H9 (cell line): ENCODE data around the gene BNC1. TPM values are rescaled to one million over a fixed set of nuclear protein-coding genes. Genes with fewer than 3 reads are reported as not detected.

Source experiments
- DNase-seq: peaks from one replicate; pipeline ENCODE4 v3.0.0-alpha.2; 2017
- H2AFZ ChIP-seq: one replicate; pipeline ENCODE4 v1.6.1; 2013; ENCODE audit warnings: mild to moderate bottlenecking, low read length, control low read depth, moderate library complexity
- H2AK5ac ChIP-seq: 2 replicates; pipeline ENCODE4 v1.6.1; 2013; ENCODE audit warnings: low read length, control low read depth, mixed read lengths; ENCODE audit not compliant: insufficient read length
- H2BK120ac ChIP-seq: one replicate; pipeline ENCODE4 v1.6.1; 2013; ENCODE audit warnings: low read depth, mild to moderate bottlenecking, low read length, control low read depth, inconsistent platforms; ENCODE audit not compliant: poor library complexity, severe bottlenecking
- H2BK12ac ChIP-seq: 2 replicates; pipeline ENCODE4 v1.6.1; 2013; ENCODE audit warnings: low read length, control low read depth, mixed read lengths, low read depth; ENCODE audit not compliant: insufficient read length
- H2BK15ac ChIP-seq: 2 replicates; pipeline ENCODE4 v1.6.1; 2013; ENCODE audit warnings: low read depth, low read length, control low read depth
- H2BK20ac ChIP-seq: one replicate; pipeline ENCODE4 v1.6.1; 2013; ENCODE audit warnings: low read depth, mild to moderate bottlenecking, low read length, control low read depth, inconsistent platforms; ENCODE audit not compliant: poor library complexity, severe bottlenecking
- H2BK5ac ChIP-seq: 2 replicates; pipeline ENCODE4 v1.6.1; 2013; ENCODE audit warnings: low read length, control low read depth, mixed read lengths; ENCODE audit not compliant: insufficient read length
- H3K14ac ChIP-seq: 2 replicates; pipeline ENCODE4 v1.6.1; 2013; ENCODE audit warnings: low read length, control low read depth; ENCODE audit not compliant: insufficient read depth
- H3K18ac ChIP-seq: 2 replicates; pipeline ENCODE4 v1.6.1; 2013; ENCODE audit warnings: low read depth, mild to moderate bottlenecking, mixed read lengths, low read length, control low read depth; ENCODE audit not compliant: insufficient read length
- H3K23ac ChIP-seq: 2 replicates; pipeline ENCODE4 v1.6.1; 2013; ENCODE audit warnings: low read length, control low read depth, mixed read lengths, low read depth; ENCODE audit not compliant: insufficient read length
- H3K23me2 ChIP-seq: 2 replicates; pipeline ENCODE4 v1.6.1; 2013; ENCODE audit warnings: low read depth, mild to moderate bottlenecking, mixed read lengths, low read length, control low read depth; ENCODE audit not compliant: insufficient read length, poor library complexity, severe bottlenecking
- H3K27ac ChIP-seq: 2 replicates; pipeline ENCODE4 v1.5.1; 2013; ENCODE audit warnings: low read length, control low read depth, mixed read lengths, low read depth; ENCODE audit not compliant: insufficient read length
- H3K27me3 ChIP-seq: 2 replicates; pipeline ENCODE4 v1.6.1; 2013; ENCODE audit warnings: low read length, control low read depth, inconsistent platforms; ENCODE audit not compliant: insufficient read depth
- H3K4ac ChIP-seq: 2 replicates; pipeline ENCODE4 v1.6.1; 2013; ENCODE audit warnings: low read depth, mild to moderate bottlenecking, control low read depth, inconsistent platforms, low read length, moderate library complexity
- H3K4me1 ChIP-seq: 2 replicates; pipeline ENCODE4 v1.6.1; 2013; ENCODE audit warnings: low read length, control low read depth, inconsistent platforms; ENCODE audit not compliant: insufficient read depth
- H3K4me2 ChIP-seq: 2 replicates; pipeline ENCODE4 v1.6.1; 2013; ENCODE audit warnings: low read length, control low read depth, mixed read lengths; ENCODE audit not compliant: insufficient read length, insufficient read depth
- H3K56ac ChIP-seq: 2 replicates; pipeline ENCODE4 v1.6.1; 2013; ENCODE audit warnings: low read depth, mild to moderate bottlenecking, mixed read lengths, low read length, control low read depth; ENCODE audit not compliant: insufficient read length
- H3K79me1 ChIP-seq: 2 replicates; pipeline ENCODE4 v1.6.1; 2013; ENCODE audit warnings: low read depth, mild to moderate bottlenecking, moderate library complexity, low read length, control low read depth, inconsistent platforms; ENCODE audit not compliant: insufficient read depth, poor library complexity, severe bottlenecking
- H3K79me2 ChIP-seq: 2 replicates; pipeline ENCODE4 v1.6.1; 2013; ENCODE audit warnings: low read length, control low read depth, inconsistent platforms; ENCODE audit not compliant: insufficient read depth
- H3K9ac ChIP-seq: 2 replicates; pipeline ENCODE4 v1.6.1; 2013; ENCODE audit warnings: low read length, control low read depth, mixed read lengths; ENCODE audit not compliant: insufficient read length; ENCODE audit errors: extremely low read depth
- H3K9me3 ChIP-seq: one replicate; pipeline ENCODE4 v1.6.1; 2013; ENCODE audit warnings: low read depth, low read length, inconsistent platforms; ENCODE audit not compliant: control insufficient read depth
- H3T11ph ChIP-seq: one replicate; pipeline ENCODE4 v1.6.1; 2013; ENCODE audit warnings: mild to moderate bottlenecking, low read length, control low read depth, inconsistent platforms
- H4K20me1 ChIP-seq: one replicate; pipeline ENCODE4 v1.6.1; 2013; ENCODE audit not compliant: control insufficient read depth, insufficient read length, insufficient read depth
- H4K5ac ChIP-seq: 2 replicates; pipeline ENCODE4 v1.6.1; 2013; ENCODE audit warnings: low read depth, mild to moderate bottlenecking, mixed read lengths, low read length, control low read depth; ENCODE audit not compliant: insufficient read length
- H4K8ac ChIP-seq: replicated peaks from 2 replicates; pipeline ENCODE4 v1.6.1; 2013; ENCODE audit warnings: low read length, control low read depth, mixed read lengths, low read depth; ENCODE audit not compliant: insufficient read length
- H4K91ac ChIP-seq: 2 replicates; pipeline ENCODE4 v1.6.1; 2013; ENCODE audit warnings: low read depth, mild to moderate bottlenecking, moderate library complexity, mixed read lengths, low read length, control low read depth; ENCODE audit not compliant: insufficient read length
- H3K27ac Mint-ChIP-seq, 3 experiments: 2 replicates in 2 of 3; 3 replicates in 1 of 3; pipeline ENCODE4 v1.8.0; 2020 to 2021; ENCODE audit warnings: mixed read lengths in 3 of 3, mild to moderate bottlenecking in 1 of 3, moderate library complexity in 1 of 3
- H3K27me3 Mint-ChIP-seq: 2 replicates; pipeline ENCODE4 v1.8.0; 2021; ENCODE audit warnings: low read depth, mild to moderate bottlenecking, moderate library complexity, mixed read lengths
- H3K36me3 Mint-ChIP-seq, 3 experiments: 2 replicates in 2 of 3; 3 replicates in 1 of 3; pipeline ENCODE4 v1.8.0; 2020 to 2021; ENCODE audit warnings: low read depth in 3 of 3, mixed read lengths in 3 of 3; ENCODE audit not compliant: insufficient read depth in 1 of 3
- H3K4me1 Mint-ChIP-seq, 2 experiments: 2 replicates each; pipeline ENCODE4 v1.8.0; 2020; ENCODE audit warnings: mixed read lengths in 2 of 2
- H3K4me3 Mint-ChIP-seq, 2 experiments: 2 replicates in 1 of 2; 3 replicates in 1 of 2; pipeline ENCODE4 v1.8.0; 2020 to 2021; ENCODE audit warnings: mild to moderate bottlenecking in 2 of 2, mixed read lengths in 2 of 2, moderate library complexity in 1 of 2
- H3K9me3 Mint-ChIP-seq, 2 experiments: 2 replicates in 1 of 2; 3 replicates in 1 of 2; pipeline ENCODE4 v1.8.0; 2020; ENCODE audit warnings: mild to moderate bottlenecking in 2 of 2, mixed read lengths in 2 of 2, moderate library complexity in 1 of 2
- WGBS: extraction: QIAGEN DNeasy Blood & Tissue Kit; methylation state at CpG from one replicate; pipeline ENCODE4 v1.1.7; 2013; ENCODE audit warnings: missing lambda C conversion rate, low lambda C conversion rate, mixed read lengths; ENCODE audit not compliant: insufficient read length; ENCODE audit errors: extremely low coverage; 5-methylcytosine and 5-hydroxymethylcytosine counted together
- total RNA-seq: library from RNA; stranded (reverse); gene quantifications from 2 replicates; pipeline ENCODE4 v1.2.1, GENCODE V29; 2021
- TF ChIP-seq, protein P1 (sequence below): fragments of 200-600 bp; sonication (generic); conservative IDR thresholded peaks from 3 replicates; pipeline ENCODE4 v1.8.0; 2021; ENCODE audit warnings: antibody characterized with exemption, mild to moderate bottlenecking

The BNC1 gene
- total RNA-seq, 1 experiment from 2014 or later = not detected

DNA sequence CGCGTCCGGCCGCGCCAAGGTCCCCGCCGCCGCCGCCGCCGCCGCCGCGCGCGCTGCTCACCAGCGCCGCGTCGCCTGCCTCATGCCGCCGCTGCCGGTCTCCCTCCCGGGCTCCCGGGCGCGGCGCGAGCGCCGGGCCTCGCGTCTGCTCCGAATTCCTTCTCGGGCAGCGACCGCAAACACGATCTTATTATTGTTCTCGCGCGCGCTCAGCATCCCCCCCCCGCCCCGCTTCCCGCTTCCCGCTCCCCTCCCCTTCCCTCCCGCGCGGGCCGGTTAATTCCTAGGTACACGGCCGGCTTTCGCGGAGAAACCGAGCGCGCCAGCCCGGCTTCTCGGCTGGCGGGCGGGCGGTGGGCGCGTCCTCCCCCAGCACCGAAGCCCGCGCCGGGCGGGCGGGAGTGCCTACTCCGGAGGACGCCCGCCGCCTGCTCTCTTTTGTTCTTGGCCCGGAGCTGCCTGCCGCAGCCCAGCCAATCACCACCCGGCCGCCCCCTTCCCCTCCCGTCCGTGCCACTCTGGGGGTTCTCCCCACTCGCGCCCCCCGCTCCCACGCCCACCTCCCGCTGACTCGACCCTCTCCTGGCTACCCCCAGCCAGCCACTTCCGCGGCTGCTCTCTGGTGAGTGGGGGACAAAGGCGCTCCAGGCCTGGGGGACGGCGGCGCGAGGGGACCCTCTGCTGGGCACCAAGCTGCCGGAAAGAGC, 76.7 kb downstream of the BNC1 start, which contains the start of gene HDGFL3:
TSS of gene HDGFL3 (minus strand) at position 164 of the 707 bp plus-strand sequence. CDS start 409 bp downstream, outside the sequence.
- Mint-ChIP-seq H3K27me3 (no peaks in the 10 kb centered on the region; the same call in 1 of the 2 replicates), H3K4me1 (peaks cover 30 to 33% of the 10 kb centered on the region in 2 experiments), H3K9me3 (peaks cover 3% of the 10 kb centered on the region in 2 experiments; a peak in 2 of 5 replicates), H3K4me3 (peak within 1 kb of the TSS; percentile 97 to 100), H3K36me3 (peaks cover 0 to 3% (median 0%) of the 10 kb centered on the region in 3 experiments; a peak in 3 of 7 replicates), H3K27ac (peak within 1 kb of the TSS; percentile 89 to 99 (median 99))
- Histone ChIP-seq H3K27me3 (no peaks in the 10 kb centered on the region), H4K91ac (peak within 1 kb of the TSS; percentile 57), H3K14ac (peak within 1 kb of the TSS; percentile 94), H2BK120ac (no peak within 1 kb of the TSS), H2AK5ac (no peak within 1 kb of the TSS), H2BK15ac (no peak within 1 kb of the TSS), H2BK12ac (peak within 1 kb of the TSS; percentile 63), H3K23me2 (peaks cover 4% of the 10 kb centered on the region), H3K4me1 (peaks cover 2% of the 10 kb centered on the region; the same call in 1 of the 2 replicates), H2BK5ac (no peak within 1 kb of the TSS), H3K79me1 (no peaks in the 10 kb centered on the region), H3K23ac (no peak within 1 kb of the TSS), H4K20me1 (no peaks in the 10 kb centered on the region), H4K5ac (no peak within 1 kb of the TSS), H3K4me2 (peak within 1 kb of the TSS; percentile 90), H3K79me2 (peaks cover 18% of the 10 kb centered on the region; the same call in 1 of the 2 replicates), H3K27ac (no peak within 1 kb of the TSS), H3K9me3 (no peaks in the 10 kb centered on the region), H2AFZ (no peak within 1 kb of the TSS), H3K18ac (peak within 1 kb of the TSS; percentile 97), H3K9ac (peak within 1 kb of the TSS; percentile 75), H3K4ac (no peak within 1 kb of the TSS), H4K8ac (no peak within 1 kb of the TSS), H3K56ac (no peak within 1 kb of the TSS), H3T11ph (no peak within 1 kb of the TSS), H2BK20ac (no peak within 1 kb of the TSS)
- peak; percentile 77 for DNase-seq
- TF ChIP-seq, protein P1, sequence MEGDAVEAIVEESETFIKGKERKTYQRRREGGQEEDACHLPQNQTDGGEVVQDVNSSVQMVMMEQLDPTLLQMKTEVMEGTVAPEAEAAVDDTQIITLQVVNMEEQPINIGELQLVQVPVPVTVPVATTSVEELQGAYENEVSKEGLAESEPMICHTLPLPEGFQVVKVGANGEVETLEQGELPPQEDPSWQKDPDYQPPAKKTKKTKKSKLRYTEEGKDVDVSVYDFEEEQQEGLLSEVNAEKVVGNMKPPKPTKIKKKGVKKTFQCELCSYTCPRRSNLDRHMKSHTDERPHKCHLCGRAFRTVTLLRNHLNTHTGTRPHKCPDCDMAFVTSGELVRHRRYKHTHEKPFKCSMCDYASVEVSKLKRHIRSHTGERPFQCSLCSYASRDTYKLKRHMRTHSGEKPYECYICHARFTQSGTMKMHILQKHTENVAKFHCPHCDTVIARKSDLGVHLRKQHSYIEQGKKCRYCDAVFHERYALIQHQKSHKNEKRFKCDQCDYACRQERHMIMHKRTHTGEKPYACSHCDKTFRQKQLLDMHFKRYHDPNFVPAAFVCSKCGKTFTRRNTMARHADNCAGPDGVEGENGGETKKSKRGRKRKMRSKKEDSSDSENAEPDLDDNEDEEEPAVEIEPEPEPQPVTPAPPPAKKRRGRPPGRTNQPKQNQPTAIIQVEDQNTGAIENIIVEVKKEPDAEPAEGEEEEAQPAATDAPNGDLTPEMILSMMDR = no peak
- WGBS = no CpG with 5 or more reads among the region's 94 CpGs
